KG1 (cell line): ENCODE results near the gene XKR8.

Source experiments
- DNase-seq: peaks from one replicate; lab custom pipeline; 2025; lab: John Stamatoyannopoulos, UW

XKR8 gene

GRCh38 chr1:27956761-27957160 is 3.0 kb upstream of the XKR8 start:
- DNase-seq = no peak

- DNase-seq = no peak
These were observed 2.1 kb upstream of the XKR8 start for GRCh38 chr1:27957655-27958054.

GRCh38 chr1:27958513-27958912 is 1.3 kb upstream of the XKR8 start:
- no peak for DNase-seq

GRCh38 chr1:27960762-27961645 is 1.2 kb downstream of the XKR8 start:
- DNase-seq = no peak

- no peak for DNase-seq
These were observed 2.0 kb downstream of the XKR8 start for GRCh38 chr1:27961646-27962221.

- DNase-seq = no peak
These were observed 3.6 kb downstream of the XKR8 start for GRCh38 chr1:27963393-27963792.

GRCh38 chr1:27966402-27967105 is 6.8 kb downstream of the XKR8 start:
- no peak for DNase-seq

- no peak for DNase-seq
These were observed 7.5 kb downstream of the XKR8 start for GRCh38 chr1:27967106-27967883.

- DNase-seq = no peak
These were observed 8.2 kb downstream of the XKR8 start for GRCh38 chr1:27967884-27968466.

- DNase-seq = no peak
These were observed 8.9 kb downstream of the XKR8 start for GRCh38 chr1:27968692-27969091.

- DNase-seq = no peak
These were observed 10.6 kb downstream of the XKR8 start for GRCh38 chr1:27970401-27970800.

GRCh38 chr1:27971674-27972073 is 11.9 kb downstream of the XKR8 start:
- no peak for DNase-seq

- DNase-seq = no peak
These were observed 12.4 kb downstream of the XKR8 start for GRCh38 chr1:27972141-27972540.

- DNase-seq = no peak
These were observed 14.1 kb downstream of the XKR8 start for GRCh38 chr1:27973771-27974416.

- no peak for DNase-seq
These were observed 14.6 kb downstream of the XKR8 start for GRCh38 chr1:27974417-27974781.

- no peak for DNase-seq
These were observed 19.5 kb downstream of the XKR8 start for GRCh38 chr1:27979151-27979858.

GRCh38 chr1:27979859-27980201 is 20.1 kb downstream of the XKR8 start:
- DNase-seq = no peak

- no peak for DNase-seq
These were observed 20.6 kb downstream of the XKR8 start for GRCh38 chr1:27980216-27980845.

GRCh38 chr1:27981145-27981544 is 21.4 kb downstream of the XKR8 start:
- DNase-seq = no peak

GRCh38 chr1:27990920-27991537 is 31.3 kb downstream of the XKR8 start:
- no peak for DNase-seq
